B cell (primary cell): ENCODE measurements around the gene ENG. TPM values are rescaled to one million over a fixed set of nuclear protein-coding genes. Genes with fewer than 3 reads are reported as not detected.
A peak's percentile ranks its signal among the peaks of the same experiment; 100 is the strongest.

Experiments
- ATAC-seq: fragments of 200-7000 bp; cut with Tn5 transposase; one replicate; pipeline ENCODE4 v1.10.0; 2021; ENCODE audit warnings: low read depth, mild to moderate bottlenecking, moderate number of reproducible peaks, moderate library complexity
- CTCF ChIA-PET: fragments of 350-600 bp; sonication (Branson Sonifier 250); formaldehyde crosslinking; loops from one replicate; lab custom pipeline; 2021; ENCODE audit warnings: antibody characterized with exemption, inconsistent platforms; lab: Charles Lee
- POLR2A ChIA-PET: fragments of 350-600 bp; sonication (Branson Sonifier 250); formaldehyde crosslinking; loops from one replicate; lab custom pipeline; 2021; ENCODE audit warnings: antibody characterized with exemption; lab: Charles Lee
- DNase-seq: peaks from one replicate; pipeline ENCODE4 v3.0.0; 2013
- H2AFZ ChIP-seq: 2 replicates; pipeline ENCODE4 v1.6.1; 2012; ENCODE audit warnings: mild to moderate bottlenecking, low read depth, low read length; ENCODE audit not compliant: insufficient read depth, poor library complexity, severe bottlenecking
- H3K27ac ChIP-seq, 2 donors: 1 replicate in 1 of 2; 2 replicates in 1 of 2; pipeline ENCODE4 v1.5.1; 2012 to 2013; ENCODE audit warnings: low read length in 2 of 2, mild to moderate bottlenecking in 2 of 2, moderate library complexity in 1 of 2
- H3K27me3 ChIP-seq, 4 experiments: fragments of 200-600 bp in 1 of 4; sonication (generic) in 1 of 4; replicated peaks in 1 of 4; 1 replicate in 2 of 4; 2 replicates in 2 of 4; pipeline versions ENCODE4 v1.6.1 to v1.7.0; 2013 to 2016; ENCODE audit warnings: low read length in 3 of 4, mild to moderate bottlenecking in 2 of 4, mixed read lengths in 1 of 4, moderate library complexity in 1 of 4; ENCODE audit not compliant: insufficient read depth in 4 of 4, control insufficient read depth in 3 of 4; ENCODE audit errors: control extremely low read depth in 1 of 4
- H3K36me3 ChIP-seq, 2 experiments: replicated peaks in 1 of 2; 1 replicate in 1 of 2; 2 replicates in 1 of 2; pipeline versions ENCODE4 v1.6.1 to v1.7.1; 2013; ENCODE audit warnings: low read length in 1 of 2; ENCODE audit not compliant: insufficient read depth in 2 of 2, control insufficient read depth in 1 of 2; ENCODE audit errors: control extremely low read depth in 1 of 2, extremely low read depth in 1 of 2
- H3K4me1 ChIP-seq, 2 donors: fragments of 200-600 bp in 1 of 2; sonication (generic) in 1 of 2; 1 replicate in 1 of 2; 2 replicates in 1 of 2; pipeline versions ENCODE4 v1.5.1 to v1.6.1; 2013 to 2017; ENCODE audit warnings: low read length in 2 of 2; ENCODE audit not compliant: control insufficient read depth in 2 of 2, insufficient read depth in 2 of 2
- H3K4me2 ChIP-seq: replicated peaks from 2 replicates; pipeline ENCODE3; 2012; ENCODE audit warnings: mild to moderate bottlenecking, low read depth, low read length; ENCODE audit not compliant: poor library complexity, severe bottlenecking
- H3K4me3 ChIP-seq, 5 experiments: fragments of 200-600 bp in 1 of 5; sonication (generic) in 1 of 5; 1 replicate in 3 of 5; 2 replicates in 2 of 5; pipeline versions ENCODE4 v1.5.1 to v1.7.0; 2011 to 2016; ENCODE audit warnings: low read length in 4 of 5, mild to moderate bottlenecking in 4 of 5, low read depth in 2 of 5, control low read depth in 1 of 5, moderate library complexity in 1 of 5; ENCODE audit not compliant: insufficient read depth in 1 of 5; ENCODE audit errors: control extremely low read depth in 1 of 5, extremely low read depth in 1 of 5
- H3K79me2 ChIP-seq: fragments of 200-600 bp; sonication (generic); one replicate; pipeline ENCODE4 v1.6.0; 2016; ENCODE audit warnings: low read length; ENCODE audit not compliant: control insufficient read depth, insufficient read depth
- H3K9ac ChIP-seq: fragments of 200-600 bp; sonication (generic); 2 replicates; pipeline ENCODE4 v1.6.1; 2017; ENCODE audit warnings: mild to moderate bottlenecking, low read length, moderate library complexity
- H3K9me3 ChIP-seq, 3 donors: one replicate each; pipeline versions ENCODE4 v1.6.1 to v1.7.1; 2013; ENCODE audit warnings: low read length in 2 of 3; ENCODE audit not compliant: control insufficient read depth in 2 of 3, insufficient read depth in 1 of 3; ENCODE audit errors: control extremely low read depth in 1 of 3
- H4K20me1 ChIP-seq: 2 replicates; pipeline ENCODE4 v1.6.0; 2012; ENCODE audit warnings: mild to moderate bottlenecking, low read length; ENCODE audit not compliant: insufficient read depth, control insufficient read depth, poor library complexity, severe bottlenecking
- H3K27ac Mint-ChIP-seq: one replicate; pipeline ENCODE4 v1.8.0; 2021; ENCODE audit warnings: mixed read lengths
- H3K27me3 Mint-ChIP-seq: one replicate; pipeline ENCODE4 v1.8.0; 2021; ENCODE audit warnings: mixed read lengths
- H3K4me1 Mint-ChIP-seq: one replicate; pipeline ENCODE4 v1.8.0; 2021; ENCODE audit warnings: mixed read lengths
- H3K4me3 Mint-ChIP-seq: one replicate; pipeline ENCODE4 v1.8.0; 2021; ENCODE audit warnings: mixed read lengths
- H3K9me3 Mint-ChIP-seq: one replicate; pipeline ENCODE4 v1.8.0; 2022; ENCODE audit warnings: mixed read lengths; ENCODE audit not compliant: insufficient read depth
- CTCF ChIP-seq: fragments of 200-600 bp; IDR thresholded peaks from one replicate; pipeline ENCODE4 v1.8.0; 2022; ENCODE audit warnings: antibody characterized with exemption, mild to moderate bottlenecking
- EZH2 ChIP-seq: IDR thresholded peaks from 2 replicates; pipeline ENCODE4 v1.6.1; 2012; ENCODE audit warnings: borderline replicate concordance, low read depth, mild to moderate bottlenecking, moderate library complexity, low read length; ENCODE audit not compliant: insufficient read depth, poor library complexity, severe bottlenecking
- WGBS: methylation state at CpG from one replicate; pipeline ENCODE4 v1.1.5; 2013; ENCODE audit warnings: missing lambda C conversion rate; ENCODE audit not compliant: insufficient coverage; 5-methylcytosine and 5-hydroxymethylcytosine counted together
- intact Hi-C: fragments of 100-400 bp; cut with micrococcal nuclease; formaldehyde crosslinking; loops from one replicate; pipeline ENCODE4 v1.10.0; 2022
- polyA plus RNA-seq: library from polyadenylated mRNA; depleted of rRNA; stranded (reverse); fragments of >200 nt; gene quantifications from 2 replicates; pipeline ENCODE4 v1.2.3, GENCODE V29; 2012
- total RNA-seq, 2 donors: library from RNA; stranded (reverse); fragments of 120-200 nt in 1 of 2; gene quantifications; 1 replicate in 1 of 2; 2 replicates in 1 of 2; pipeline versions ENCODE4 v1.2.3 to v1.2.4, GENCODE V29; 2013 to 2022

ENG gene
- total and polyA plus RNA-seq, 2 donors (not counting 1 experiment from before 2014, with no cell fraction given) = 5.4 to 12.6 TPM

GRCh38 chr9:127874301-127875221 is 20.1 kb upstream of the ENG start:
- CTCF ChIA-PET = interaction anchor here (1.4 to 13.7 kb wide), 3 partner anchors 11 to 138 kb away, joined by 3 to 237 read pairs (median 109); partner anchors contain the start of genes ST6GALNAC4 and TOR2A
- Histone ChIP-seq H3K4me2 (no peak overlapping the region), H3K79me2 (peaks cover 4% of the 10 kb centered on the region), H3K4me3 (no peak overlapping the region), H4K20me1 (no peaks in the 10 kb centered on the region), H3K27ac (no peak overlapping the region), H3K9ac (no peak overlapping the region), H3K9me3 (no peaks in the 10 kb centered on the region), H3K27me3 (peaks cover 0 to 12% (median 3%) of the 10 kb centered on the region in 4 experiments), H3K4me1 (peaks cover 21 to 29% of the 10 kb centered on the region in 2 donors), H2AFZ (no peak overlapping the region), H3K36me3 (no peaks in the 10 kb centered on the region)
- ATAC-seq = no peak
- no peak for DNase-seq
- H3K9me3 Mint-ChIP-seq = no peaks in the 10 kb centered on the region
- no peak for TF ChIP-seq EZH2
- no peak for TF ChIP-seq CTCF
- POLR2A ChIA-PET = no interaction called here
- intact Hi-C loops = no loop called here
- H3K4me1 Mint-ChIP-seq = peaks cover 19% of the 10 kb centered on the region
- peak overlapping the region; percentile 6 for H3K27ac Mint-ChIP-seq
- no peak overlapping the region for H3K4me3 Mint-ChIP-seq
- WGBS = 93% methylated on average over 13 of the region's 19 CpGs
- H3K27me3 Mint-ChIP-seq = no peaks in the 10 kb centered on the region

GRCh38 chr9:127873886-127874285 is 19.4 kb upstream of the ENG start:
- Mint-ChIP-seq H3K4me3 (no peak overlapping the region), H3K27ac (peak overlapping the region; percentile 6), H3K27me3 (no peaks in the 10 kb centered on the region), H3K9me3 (no peaks in the 10 kb centered on the region), H3K4me1 (peaks cover 16% of the 10 kb centered on the region)
- 93% methylated on average over 10 of the region's 10 CpGs for WGBS
- no peak for ATAC-seq
- Histone ChIP-seq H3K9ac (no peak overlapping the region), H3K9me3 (no peaks in the 10 kb centered on the region), H3K27ac (no peak overlapping the region), H3K4me3 (no peak overlapping the region), H3K27me3 (peaks cover 0 to 12% (median 3%) of the 10 kb centered on the region in 4 experiments), H4K20me1 (no peaks in the 10 kb centered on the region), H3K79me2 (peaks cover 4% of the 10 kb centered on the region), H2AFZ (no peak overlapping the region), H3K4me2 (no peak overlapping the region), H3K36me3 (no peaks in the 10 kb centered on the region), H3K4me1 (peaks cover 18 to 26% of the 10 kb centered on the region in 2 donors)
- intact Hi-C loops = no loop called here
- TF ChIP-seq CTCF = no peak
- TF ChIP-seq EZH2 = no peak
- CTCF ChIA-PET = interaction anchor here (1.4 to 13.7 kb wide), 3 partner anchors 11 to 138 kb away, joined by 3 to 237 read pairs (median 109); partner anchors contain the start of genes ST6GALNAC4 and TOR2A
- DNase-seq = no peak
- POLR2A ChIA-PET = no interaction called here
